ENCODE results near the gene PDE7B. TPM values are rescaled to one million over a fixed set of nuclear protein-coding genes. Genes with fewer than 3 reads are reported as not detected.

Gene PDE7B
- total and polyA plus RNA-seq, 9 of the 15 experiments (the other 6 are each of a cell fraction or from before 2014, with no cell fraction given): 0.01 TPM; not detected in 8

DNA sequence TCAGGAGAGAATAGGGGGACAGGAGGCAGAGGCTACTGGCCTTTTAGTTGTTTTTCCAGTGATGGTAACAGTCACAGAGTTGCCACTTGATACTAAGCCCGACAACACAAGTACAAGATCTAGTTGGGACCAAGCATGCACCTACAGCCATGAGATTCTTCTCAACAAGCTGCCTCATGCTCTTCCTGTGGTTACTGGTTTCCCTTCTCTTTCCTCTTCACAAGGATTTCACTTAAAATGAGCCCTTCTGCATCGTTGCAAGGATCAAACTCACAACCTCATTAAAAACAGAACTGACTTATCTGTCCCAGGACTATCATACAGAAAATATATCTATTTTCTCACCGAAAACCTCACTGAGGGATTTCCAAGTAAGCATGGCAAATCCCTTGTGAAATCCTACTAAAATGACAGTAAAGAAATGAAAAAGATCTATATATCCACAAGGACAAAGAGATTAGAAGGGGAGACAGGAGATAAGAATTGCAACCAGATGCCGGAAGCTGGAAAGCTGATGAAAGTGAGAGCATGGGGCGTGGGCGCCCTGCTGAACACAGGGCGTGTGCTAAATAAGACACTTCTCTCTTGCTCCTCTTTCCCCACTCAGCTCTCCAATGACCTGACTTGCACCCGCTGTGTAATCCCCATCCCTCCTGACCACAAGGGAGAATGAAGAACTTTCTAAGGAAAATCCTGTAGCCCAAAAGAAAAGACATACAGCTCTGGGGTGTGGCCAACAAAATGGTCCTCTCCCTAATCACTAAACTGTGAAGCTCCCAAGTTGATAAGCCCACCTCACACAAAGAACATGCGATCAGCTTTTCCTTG, 385.2 kb downstream of the PDE7B start (continued):
- TF ChIP-seq CHD7 (IDR thresholded peaks at IDR 0.05; ENCODE audit: low read depth, low read length): no peak
- TF ChIP-seq ZNF318 (IDR thresholded peaks at IDR 0.05; ENCODE audit: borderline replicate concordance in 1 of 2, low read depth in 1 of 2): peak; percentile 79 to 81; a peak in 2 of 4 replicates
- TF ChIP-seq KLF16 (IDR thresholded peaks at IDR 0.05): peak; percentile 76
- TF ChIP-seq FOS (IDR thresholded peaks at IDR 0.05; ENCODE audit: extremely low read depth, insufficient read length): no peak
- TF ChIP-seq CBX2 (IDR thresholded peaks at IDR 0.05; ENCODE audit: insufficient read depth, low read length, poor library complexity, severe bottlenecking): no peak
